ENCODE measurements around the gene HELZ. TPM values are rescaled to one million over a fixed set of nuclear protein-coding genes. Genes with fewer than 3 reads are reported as not detected.
A peak's percentile ranks its signal among the peaks of the same experiment; 100 is the strongest.

The HELZ gene
- total RNA-seq, 1 experiment from 2014 or later = 49.8 TPM

GRCh38 chr17:67156269-67157199 lies 88.5 kb downstream of the HELZ start:
- Histone ChIP-seq H3K4me1 (ENCODE audit: insufficient read depth, low read length) (no peaks in the 10 kb centered on the region), H2BK5ac (ENCODE audit: insufficient read length, low read length) (no peak overlapping the region), H3K79me1 (ENCODE audit: insufficient read depth, low read depth, low read length, poor library complexity, severe bottlenecking) (no peaks in the 10 kb centered on the region), H3T11ph (ENCODE audit: low read length) (no peak overlapping the region), H3K9ac (ENCODE audit: extremely low read depth, insufficient read length, low read length) (no peak overlapping the region), H3K23me2 (ENCODE audit: insufficient read length, low read depth, low read length, poor library complexity, severe bottlenecking) (no peaks in the 10 kb centered on the region), H3K4me2 (ENCODE audit: insufficient read depth, insufficient read length, low read length) (no peak overlapping the region), H3K27ac (ENCODE audit: insufficient read length, low read depth, low read length) (no peak overlapping the region), H3K56ac (ENCODE audit: insufficient read length, low read depth, low read length) (no peak overlapping the region), H4K20me1 (ENCODE audit: control insufficient read depth, insufficient read depth, insufficient read length) (no peaks in the 10 kb centered on the region), H2BK20ac (ENCODE audit: low read depth, low read length, poor library complexity, severe bottlenecking) (no peak overlapping the region), H3K23ac (ENCODE audit: insufficient read length, low read depth, low read length) (no peak overlapping the region), H4K8ac (replicated peaks; ENCODE audit: insufficient read length, low read depth, low read length) (no peak overlapping the region), H3K79me2 (ENCODE audit: insufficient read depth, low read length) (no peaks in the 10 kb centered on the region), H2BK12ac (ENCODE audit: insufficient read length, low read depth, low read length) (no peak overlapping the region), H4K91ac (ENCODE audit: insufficient read length, low read depth, low read length) (no peak overlapping the region), H3K27me3 (ENCODE audit: insufficient read depth, low read length) (no peaks in the 10 kb centered on the region), H3K4ac (ENCODE audit: low read depth, low read length) (no peak overlapping the region), H4K5ac (ENCODE audit: insufficient read length, low read depth, low read length) (no peak overlapping the region), H3K14ac (ENCODE audit: insufficient read depth, low read length) (no peak overlapping the region), H3K9me3 (ENCODE audit: control insufficient read depth, low read depth, low read length) (no peaks in the 10 kb centered on the region), H2BK120ac (ENCODE audit: low read depth, low read length, poor library complexity, severe bottlenecking) (no peak overlapping the region), H2AK5ac (ENCODE audit: insufficient read length, low read length) (no peak overlapping the region), H2BK15ac (ENCODE audit: low read depth, low read length) (no peak overlapping the region), H2AFZ (ENCODE audit: low read length) (no peak overlapping the region), H3K18ac (ENCODE audit: insufficient read length, low read depth, low read length) (no peak overlapping the region)
- WGBS (ENCODE audit: extremely low coverage, insufficient read length, low lambda C conversion rate) = no CpG with 5 or more reads among the region's 9 CpGs
- peaks cover 4 to 8% of the 10 kb centered on the region in 2 experiments for H3K4me1 Mint-ChIP-seq
- no peaks in the 10 kb centered on the region for H3K9me3 Mint-ChIP-seq
- H3K4me3 Mint-ChIP-seq = no peak overlapping the region
- no peaks in the 10 kb centered on the region for H3K27me3 Mint-ChIP-seq (ENCODE audit: low read depth)
- peaks cover 4 to 26% (median 22%) of the 10 kb centered on the region in 3 experiments; a peak in 5 of 7 replicates for H3K36me3 Mint-ChIP-seq (ENCODE audit: insufficient read depth in 1 of 3, low read depth in 3 of 3)
- no peak for DNase-seq
- H3K27ac Mint-ChIP-seq = peak overlapping the region in 2 of 3 experiments; percentile 36 to 58; a peak in 4 of 7 replicates
- TF ChIP-seq CTCF (conservative IDR thresholded peaks at IDR 0.05) = no peak

Data from H9 (cell line).